Left kidney (tissue), 1 donor: Measurements from ENCODE around the gene ADAMTS1. TPM values are rescaled to one million over a fixed set of nuclear protein-coding genes. Genes with fewer than 3 reads are reported as not detected.

ENCODE experiments used
- polyA plus RNA-seq: library from polyadenylated mRNA; unstranded; fragments of 120-200 nt; gene quantifications from one replicate; pipeline ENCODE4 v1.2.1, GENCODE V29; 2013; ENCODE audit not compliant: insufficient read length

ADAMTS1 gene
- polyA plus RNA-seq, 1 donor = 107 TPM

Other genes starting within 250 kb of the ADAMTS1 start
- 23.3 TPM for gene ADAMTS5, start 121.7 kb upstream of the ADAMTS1 start, polyA plus RNA-seq